Esophagus squamous epithelium (tissue), 5 donors: Measurements from ENCODE around the gene ZNF385D. TPM values are rescaled to one million over a fixed set of nuclear protein-coding genes. Genes with fewer than 3 reads are reported as not detected.

Source experiments
- DNase-seq: peaks from one replicate; lab custom pipeline; 2025; lab: John Stamatoyannopoulos, UW
- H3K27ac ChIP-seq, 4 donors: fragments of 200-600 bp; sonication (generic); one replicate each; pipeline ENCODE4 v1.5.1; 2016 to 2019; ENCODE audit warnings: mild to moderate bottlenecking in 1 of 4
- H3K27me3 ChIP-seq, 4 donors: fragments of 200-600 bp; sonication (generic); 1 replicate in 3 of 4; 2 replicates in 1 of 4; pipeline versions ENCODE4 v1.5.1 to v1.6.0; 2017 to 2021; ENCODE audit warnings: antibody characterized with exemption in 1 of 4
- H3K36me3 ChIP-seq, 3 donors: fragments of 200-600 bp; sonication (generic); one replicate each; pipeline ENCODE4 v1.5.1; 2016 to 2019
- H3K4me1 ChIP-seq, 3 donors: fragments of 200-600 bp; sonication (generic); one replicate each; pipeline ENCODE4 v1.5.1; 2017 to 2019
- H3K4me3 ChIP-seq, 4 donors: fragments of 200-600 bp; sonication (generic); 1 replicate in 3 of 4; 2 replicates in 1 of 4; pipeline ENCODE4 v1.5.1; 2016 to 2019; ENCODE audit warnings: mild to moderate bottlenecking in 2 of 4, moderate library complexity in 1 of 4
- H3K9me3 ChIP-seq, 3 donors: fragments of 200-600 bp; sonication (generic); one replicate each; pipeline ENCODE4 v1.5.1; 2016 to 2019
- POLR2A ChIP-seq, 4 donors: fragments of 450-650 bp; IDR thresholded peaks; one replicate each; pipeline ENCODE4 v1.6.1; 2017; ENCODE audit warnings: antibody characterized with exemption in 4 of 4, mild to moderate bottlenecking in 4 of 4, moderate library complexity in 3 of 4
- WGBS, 2 donors: methylation state at CpG; one replicate each; pipeline ENCODE4 v1.1.5; 2018; 5-methylcytosine and 5-hydroxymethylcytosine counted together
- intact Hi-C: fragments of 100-400 bp; cut with DNase I; formaldehyde crosslinking; loops from one replicate; pipeline ENCODE4 v1.15.0; 2022
- total RNA-seq, 4 donors: library from RNA; depleted of rRNA; stranded (reverse); fragments of >200 nt; gene quantifications; one replicate each; pipeline ENCODE4 v1.1.0, GENCODE V29; 2016
- TF ChIP-seq, protein P1 (sequence below), 6 experiments: fragments of 450-650 bp in 4 of 6; fragments of 200-600 bp in 2 of 6; sonication (generic) in 2 of 6; IDR thresholded peaks; one replicate each; pipeline ENCODE4 v1.5.1; 2016 to 2019; ENCODE audit warnings: antibody characterized with exemption in 6 of 6, mild to moderate bottlenecking in 4 of 6, moderate library complexity in 4 of 6
- donor health status: DM: yes; HTN: yes; CAD: no.

Gene ZNF385D
- total RNA-seq, 4 donors from 2014 or later: 0.04 to 3.4 (median 0.50) TPM

GRCh38 chr3:21551019-21551418, 200.0 kb downstream of the ZNF385D start:
- WGBS, 2 donors: 74 to 81% methylated on average over 2 of the region's 2 CpGs
- no peak for DNase-seq
- H3K4me1 ChIP-seq: no peaks in the 10 kb centered on the region

DNA sequence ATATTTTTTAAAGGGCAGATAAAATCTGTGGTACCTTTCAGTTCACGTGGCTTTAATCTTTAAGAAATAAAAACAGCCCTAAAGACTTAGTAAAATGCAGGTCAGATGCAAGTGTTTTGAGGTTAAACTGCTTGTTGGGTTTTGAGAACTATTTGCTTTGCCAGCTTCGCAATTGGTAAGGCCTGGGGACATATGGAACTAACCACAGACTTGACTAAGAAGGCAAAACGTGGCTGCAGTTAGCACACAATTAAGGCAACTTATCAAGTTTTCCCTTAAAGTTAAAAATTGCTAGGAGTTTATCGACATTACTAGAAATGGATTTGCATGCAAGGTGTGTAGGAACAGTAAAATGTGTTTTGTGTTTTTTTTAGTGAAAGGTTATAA, 206.9 kb downstream of the ZNF385D start:
- Histone ChIP-seq H3K4me3 (no peak overlapping the region), H3K4me1 (no peaks in the 10 kb centered on the region), H3K9me3 (no peaks in the 10 kb centered on the region), H3K27ac (no peak overlapping the region), H3K27me3 (no peaks in the 10 kb centered on the region), H3K36me3 (no peaks in the 10 kb centered on the region)
- intact Hi-C loops: no loop called here
- TF ChIP-seq POLR2A (IDR thresholded peaks at IDR 0.05): no peak
- TF ChIP-seq, protein P1, sequence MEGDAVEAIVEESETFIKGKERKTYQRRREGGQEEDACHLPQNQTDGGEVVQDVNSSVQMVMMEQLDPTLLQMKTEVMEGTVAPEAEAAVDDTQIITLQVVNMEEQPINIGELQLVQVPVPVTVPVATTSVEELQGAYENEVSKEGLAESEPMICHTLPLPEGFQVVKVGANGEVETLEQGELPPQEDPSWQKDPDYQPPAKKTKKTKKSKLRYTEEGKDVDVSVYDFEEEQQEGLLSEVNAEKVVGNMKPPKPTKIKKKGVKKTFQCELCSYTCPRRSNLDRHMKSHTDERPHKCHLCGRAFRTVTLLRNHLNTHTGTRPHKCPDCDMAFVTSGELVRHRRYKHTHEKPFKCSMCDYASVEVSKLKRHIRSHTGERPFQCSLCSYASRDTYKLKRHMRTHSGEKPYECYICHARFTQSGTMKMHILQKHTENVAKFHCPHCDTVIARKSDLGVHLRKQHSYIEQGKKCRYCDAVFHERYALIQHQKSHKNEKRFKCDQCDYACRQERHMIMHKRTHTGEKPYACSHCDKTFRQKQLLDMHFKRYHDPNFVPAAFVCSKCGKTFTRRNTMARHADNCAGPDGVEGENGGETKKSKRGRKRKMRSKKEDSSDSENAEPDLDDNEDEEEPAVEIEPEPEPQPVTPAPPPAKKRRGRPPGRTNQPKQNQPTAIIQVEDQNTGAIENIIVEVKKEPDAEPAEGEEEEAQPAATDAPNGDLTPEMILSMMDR (IDR thresholded peaks at IDR 0.05): no peak
- WGBS, 2 donors: 42 to 58% methylated on average over 4 of the region's 4 CpGs
- no peak for DNase-seq

More at GRCh38 chr3:21551019-21551418, 200.0 kb downstream of the ZNF385D start:
- no peaks in the 10 kb centered on the region for H3K9me3 ChIP-seq
- TF ChIP-seq, protein P1 (IDR thresholded peaks at IDR 0.05): no peak
- TF ChIP-seq POLR2A (IDR thresholded peaks at IDR 0.05): no peak
- H3K27me3 ChIP-seq: no peaks in the 10 kb centered on the region
- no peak overlapping the region for H3K27ac ChIP-seq
- H3K36me3 ChIP-seq: no peaks in the 10 kb centered on the region
- H3K4me3 ChIP-seq: no peak overlapping the region
- intact Hi-C loops: no loop called here

- 73 to 77% methylated on average over 13 to 15 of the region's 15 CpGs for WGBS, 2 donors
- no peaks in the 10 kb centered on the region for H3K4me1 ChIP-seq
- H3K27ac ChIP-seq: no peak overlapping the region
- no peak for DNase-seq
- no peaks in the 10 kb centered on the region for H3K9me3 ChIP-seq
- no peak overlapping the region for H3K4me3 ChIP-seq
- intact Hi-C loops: no loop called here
- no peaks in the 10 kb centered on the region for H3K36me3 ChIP-seq
- TF ChIP-seq, protein P1 (IDR thresholded peaks at IDR 0.05): no peak
- H3K27me3 ChIP-seq: no peaks in the 10 kb centered on the region
These were observed 207.5 kb downstream of the ZNF385D start for GRCh38 chr3:21543380-21544075.

DNA sequence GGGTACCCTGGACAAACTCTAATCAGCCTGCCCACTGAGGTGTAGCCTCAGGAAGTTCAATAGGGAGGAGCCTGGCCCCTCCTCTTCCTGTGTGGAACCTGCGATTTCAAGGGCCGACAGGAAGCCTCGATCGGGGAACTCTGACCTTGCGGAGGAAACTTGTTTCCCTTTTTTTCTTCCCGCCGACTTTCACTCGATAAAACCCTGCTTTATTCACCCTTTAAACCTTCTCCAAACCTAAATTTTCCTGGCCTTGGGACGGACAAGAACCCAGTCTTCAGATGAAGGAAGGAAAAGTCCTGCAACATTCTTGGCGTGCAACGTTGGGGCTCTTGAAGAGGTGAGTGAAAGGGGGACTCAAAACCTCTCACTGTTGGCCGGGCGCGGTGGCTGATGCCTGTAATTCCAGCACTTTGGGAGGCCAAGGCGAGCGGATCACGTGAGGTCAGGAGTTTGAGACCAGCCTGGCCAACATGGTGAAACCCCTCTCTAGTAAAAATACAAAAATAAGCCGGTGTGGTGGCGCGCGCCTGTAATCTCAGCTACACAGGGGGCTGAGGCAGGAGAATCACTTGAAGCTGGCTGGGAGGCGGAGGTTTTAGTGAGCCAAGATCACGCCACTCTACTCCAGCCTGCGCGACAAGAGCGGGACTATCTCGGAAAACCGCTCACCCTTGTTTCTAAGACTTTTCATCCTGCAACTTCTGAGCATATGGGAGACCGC, 208.2 kb downstream of the ZNF385D start:
- H3K36me3 ChIP-seq: no peaks in the 10 kb centered on the region
- no peak for DNase-seq
- no peaks in the 10 kb centered on the region for H3K9me3 ChIP-seq
- intact Hi-C loops: no loop called here
- H3K27ac ChIP-seq: no peak overlapping the region
- H3K4me3 ChIP-seq: no peak overlapping the region
- H3K4me1 ChIP-seq: no peaks in the 10 kb centered on the region
- WGBS, 2 donors: 74 to 91% methylated on average over 20 to 25 of the region's 29 CpGs
- H3K27me3 ChIP-seq: no peaks in the 10 kb centered on the region
- no peak for TF ChIP-seq POLR2A (IDR thresholded peaks at IDR 0.05)
- TF ChIP-seq, protein P1 (IDR thresholded peaks at IDR 0.05): no peak

- Histone ChIP-seq H3K27ac (no peak overlapping the region), H3K36me3 (no peaks in the 10 kb centered on the region), H3K4me3 (no peak overlapping the region), H3K27me3 (no peaks in the 10 kb centered on the region), H3K9me3 (no peaks in the 10 kb centered on the region), H3K4me1 (no peaks in the 10 kb centered on the region)
- intact Hi-C loops: no loop called here
- no peak for DNase-seq
- no peak for TF ChIP-seq POLR2A (IDR thresholded peaks at IDR 0.05)
- TF ChIP-seq, protein P1 (IDR thresholded peaks at IDR 0.05): no peak
- WGBS, 2 donors: 69 to 76% methylated on average over 6 of the region's 6 CpGs
These were observed 210.7 kb downstream of the ZNF385D start for GRCh38 chr3:21540265-21540664.
